Caco-2 (cell line): Measurements from ENCODE around the gene SLC22A4. TPM values are rescaled to one million over a fixed set of nuclear protein-coding genes. Genes with fewer than 3 reads are reported as not detected.

ENCODE experiments used
- BruUV-seq: library from RNA; stranded (reverse); fragments of 400-500 nt; replicated peaks from 2 replicates; lab custom pipeline; 2021; lab: Mats Ljungman, UMichigan
- CTCF ChIA-PET: fragments of 300-600 bp; sonication (Branson Sonifier 250); formaldehyde crosslinking; loops from one replicate; lab custom pipeline; 2022; ENCODE audit warnings: antibody characterized with exemption; lab: Charles Lee
- POLR2A ChIA-PET: fragments of 300-600 bp; sonication (Branson Sonifier 250); formaldehyde crosslinking; loops from one replicate; lab custom pipeline; 2022; ENCODE audit warnings: antibody characterized with exemption; lab: Charles Lee
- DNase-seq, 2 experiments: peaks; one replicate each; pipeline versions ENCODE4 v3.0.0 to v3.0.0-alpha.2; 2020 to 2022
- H3K27me3 ChIP-seq: replicated peaks from 2 replicates; pipeline ENCODE4 v1.6.0; 2011; ENCODE audit warnings: low read length; ENCODE audit not compliant: control insufficient read depth, insufficient read depth
- H3K36me3 ChIP-seq: 2 replicates; pipeline ENCODE4 v1.5.1; 2011; ENCODE audit warnings: low read length; ENCODE audit not compliant: control insufficient read depth, insufficient read depth
- H3K4me1 ChIP-seq: fragments of 250-450 bp; sonication (Bioruptor Pico); 2 replicates; pipeline ENCODE4 v1.5.1; 2020; ENCODE audit warnings: mild to moderate bottlenecking
- H3K4me3 ChIP-seq: 2 replicates; pipeline ENCODE4 v1.5.1; 2011; ENCODE audit warnings: low read depth, mild to moderate bottlenecking, control low read depth, low read length
- H3K9me3 ChIP-seq: fragments of 250-450 bp; sonication (Bioruptor Pico); 2 replicates; pipeline ENCODE4 v1.5.1; 2020; ENCODE audit warnings: mild to moderate bottlenecking, moderate library complexity
- H3K27ac Mint-ChIP-seq: one replicate; pipeline ENCODE4 v1.8.0; 2022; ENCODE audit warnings: mixed read lengths; ENCODE audit not compliant: unreplicated experiment
- H3K27me3 Mint-ChIP-seq: one replicate; pipeline ENCODE4 v1.8.0; 2022; ENCODE audit warnings: mixed read lengths; ENCODE audit not compliant: insufficient read depth, unreplicated experiment
- H3K36me3 Mint-ChIP-seq: one replicate; pipeline ENCODE4 v1.8.0; 2022; ENCODE audit warnings: mild to moderate bottlenecking, mixed read lengths; ENCODE audit not compliant: insufficient read depth, unreplicated experiment
- H3K4me1 Mint-ChIP-seq: one replicate; pipeline ENCODE4 v1.8.0; 2022; ENCODE audit warnings: low read depth, mixed read lengths; ENCODE audit not compliant: unreplicated experiment
- H3K4me3 Mint-ChIP-seq: one replicate; pipeline ENCODE4 v1.8.0; 2022; ENCODE audit warnings: mild to moderate bottlenecking, moderate library complexity, mixed read lengths; ENCODE audit not compliant: unreplicated experiment
- H3K9me3 Mint-ChIP-seq: one replicate; pipeline ENCODE4 v1.8.0; 2022; ENCODE audit warnings: mixed read lengths; ENCODE audit not compliant: unreplicated experiment
- intact Hi-C: fragments of 100-400 bp; cut with micrococcal nuclease; formaldehyde crosslinking; loops from one replicate; pipeline ENCODE4 v1.10.0; 2022; ENCODE audit not compliant: unreplicated experiment
- total RNA-seq: library from RNA; stranded (reverse); gene quantifications from 2 replicates; pipeline ENCODE4 v1.2.3, GENCODE V29; 2022
- TF ChIP-seq, protein P1 (sequence below), 2 experiments: fragments of 200-600 bp in 1 of 2; IDR thresholded peaks; 1 replicate in 1 of 2; 2 replicates in 1 of 2; pipeline versions ENCODE4 v1.5.1 to v1.8.0; 2011 to 2022; ENCODE audit warnings: antibody characterized with exemption in 1 of 2, control low read depth in 1 of 2, inconsistent platforms in 1 of 2, low read depth in 1 of 2, low read length in 1 of 2, mild to moderate bottlenecking in 1 of 2, moderate library complexity in 1 of 2; ENCODE audit not compliant: insufficient read depth in 1 of 2, severe bottlenecking in 1 of 2, unreplicated experiment in 1 of 2

SLC22A4 gene
- total RNA-seq, 1 experiment from 2014 or later: 1.5 TPM

DNA sequence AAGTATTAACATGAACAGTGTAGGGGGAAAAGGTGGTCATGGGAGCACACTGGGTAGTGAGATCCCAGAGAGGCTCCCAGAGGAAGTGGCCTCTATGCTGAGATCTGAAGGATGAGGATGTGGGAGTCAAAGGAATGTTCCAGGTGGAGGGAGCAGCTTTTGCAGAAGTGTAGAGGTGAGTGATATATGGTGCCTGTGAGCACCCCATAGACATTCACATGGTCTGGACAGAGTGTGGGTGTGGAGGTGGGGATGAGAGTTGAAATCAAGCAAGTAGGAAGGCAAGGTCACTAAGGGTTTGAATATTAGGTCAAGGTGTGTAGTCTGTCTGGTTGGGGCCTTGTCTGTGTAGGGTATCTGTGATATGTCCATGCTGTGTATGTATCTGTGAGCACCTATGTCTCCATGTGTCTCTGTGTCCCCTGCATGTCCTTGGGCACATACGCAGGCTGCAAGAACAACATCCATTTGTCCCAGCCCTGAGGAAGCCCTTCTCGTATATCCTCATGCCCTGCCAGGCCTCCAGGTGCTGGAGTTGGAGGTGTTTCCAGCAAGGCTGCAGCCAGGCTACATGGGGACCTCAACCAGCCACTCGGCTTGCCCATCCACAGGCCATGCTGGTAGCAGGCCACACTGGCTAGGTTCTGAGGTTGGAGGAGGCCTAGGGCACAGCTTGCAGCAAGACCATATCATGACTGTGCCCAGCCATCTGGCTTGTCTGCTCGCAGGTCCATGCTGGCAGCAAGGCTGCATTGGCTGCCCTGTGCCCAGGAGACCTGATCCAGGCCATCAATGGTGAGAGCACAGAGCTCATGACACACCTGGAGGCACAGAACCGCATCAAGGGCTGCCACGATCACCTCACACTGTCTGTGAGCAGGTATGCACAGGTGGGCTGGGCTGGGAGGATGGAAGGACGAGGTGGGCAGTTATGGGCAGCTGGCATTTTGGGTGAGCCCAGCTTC lies 32.0 kb upstream of the SLC22A4 start:
- Histone ChIP-seq H3K4me3 (no peak overlapping the region), H3K4me1 (peaks cover 6% of the 10 kb centered on the region), H3K27me3 (no peaks in the 10 kb centered on the region), H3K36me3 (no peaks in the 10 kb centered on the region), H3K9me3 (no peaks in the 10 kb centered on the region)
- Mint-ChIP-seq H3K27me3 (no peaks in the 10 kb centered on the region), H3K4me1 (no peaks in the 10 kb centered on the region), H3K4me3 (no peak overlapping the region), H3K36me3 (no peaks in the 10 kb centered on the region), H3K9me3 (no peaks in the 10 kb centered on the region), H3K27ac (no peak overlapping the region)
- TF ChIP-seq, protein P1, sequence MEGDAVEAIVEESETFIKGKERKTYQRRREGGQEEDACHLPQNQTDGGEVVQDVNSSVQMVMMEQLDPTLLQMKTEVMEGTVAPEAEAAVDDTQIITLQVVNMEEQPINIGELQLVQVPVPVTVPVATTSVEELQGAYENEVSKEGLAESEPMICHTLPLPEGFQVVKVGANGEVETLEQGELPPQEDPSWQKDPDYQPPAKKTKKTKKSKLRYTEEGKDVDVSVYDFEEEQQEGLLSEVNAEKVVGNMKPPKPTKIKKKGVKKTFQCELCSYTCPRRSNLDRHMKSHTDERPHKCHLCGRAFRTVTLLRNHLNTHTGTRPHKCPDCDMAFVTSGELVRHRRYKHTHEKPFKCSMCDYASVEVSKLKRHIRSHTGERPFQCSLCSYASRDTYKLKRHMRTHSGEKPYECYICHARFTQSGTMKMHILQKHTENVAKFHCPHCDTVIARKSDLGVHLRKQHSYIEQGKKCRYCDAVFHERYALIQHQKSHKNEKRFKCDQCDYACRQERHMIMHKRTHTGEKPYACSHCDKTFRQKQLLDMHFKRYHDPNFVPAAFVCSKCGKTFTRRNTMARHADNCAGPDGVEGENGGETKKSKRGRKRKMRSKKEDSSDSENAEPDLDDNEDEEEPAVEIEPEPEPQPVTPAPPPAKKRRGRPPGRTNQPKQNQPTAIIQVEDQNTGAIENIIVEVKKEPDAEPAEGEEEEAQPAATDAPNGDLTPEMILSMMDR (IDR thresholded peaks at IDR 0.05; ENCODE audit: insufficient read depth in 1 of 2, low read depth in 1 of 2, low read length in 1 of 2, severe bottlenecking in 1 of 2, unreplicated experiment in 1 of 2): no peak
- ChIA-PET CTCF (interaction anchor here (1.5 kb wide), 1 partner anchor 24 kb away, joined by 5 read pairs; no protein-coding TSS in a partner anchor), POLR2A (interaction anchor here (0.6 kb wide), 1 partner anchor 18 kb away, joined by 4 read pairs; no protein-coding TSS in a partner anchor)
- intact Hi-C loops: no loop called here
- no TSS peak for BruUV-seq
- DNase-seq: peak in 1 of 2 experiments; percentile 35

DNA sequence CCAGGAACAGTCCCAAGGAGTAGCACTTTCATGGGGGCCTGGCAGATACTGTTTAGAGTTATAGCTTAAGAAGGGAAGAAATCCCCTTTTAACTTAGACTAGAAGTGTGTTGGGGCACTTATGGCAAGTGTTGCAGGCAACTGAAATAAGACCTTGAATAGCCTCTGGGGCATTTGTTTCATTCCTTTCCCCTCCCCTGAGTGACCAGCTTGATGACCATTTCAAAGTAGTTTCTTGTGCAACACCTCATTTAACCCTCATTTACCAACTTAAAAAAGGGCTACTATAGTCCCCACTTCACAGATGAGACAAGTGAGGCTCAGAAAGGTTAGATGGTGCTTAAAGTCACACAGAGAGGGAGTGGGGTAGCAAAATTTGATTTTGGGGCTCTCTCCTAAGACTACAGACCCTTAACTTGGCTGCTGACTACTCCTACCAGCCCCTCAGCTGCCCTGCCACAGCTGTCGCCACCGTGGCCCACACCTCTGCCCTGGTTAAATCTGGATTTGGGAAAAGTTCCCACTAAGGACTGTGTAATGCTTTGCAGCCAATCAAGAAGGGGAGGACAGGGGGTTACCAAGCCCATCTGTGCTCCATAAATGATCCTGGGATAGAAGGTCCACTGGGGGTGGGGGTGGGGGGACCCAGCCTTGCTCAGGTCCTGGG lies 31.2 kb upstream of the SLC22A4 start:
- peaks cover 6% of the 10 kb centered on the region for H3K4me1 ChIP-seq
- BruUV-seq: no TSS peak
- Mint-ChIP-seq H3K27me3 (no peaks in the 10 kb centered on the region), H3K4me3 (no peak overlapping the region), H3K4me1 (no peaks in the 10 kb centered on the region), H3K36me3 (no peaks in the 10 kb centered on the region), H3K27ac (no peak overlapping the region), H3K9me3 (no peaks in the 10 kb centered on the region)
- H3K4me3 ChIP-seq: no peak overlapping the region
- no peaks in the 10 kb centered on the region for H3K27me3 ChIP-seq
- peak in 1 of 2 experiments; percentile 2 for DNase-seq
- H3K36me3 ChIP-seq: no peaks in the 10 kb centered on the region
- no peaks in the 10 kb centered on the region for H3K9me3 ChIP-seq
- ChIA-PET POLR2A (no interaction called here), CTCF (interaction anchor here (1.5 kb wide), 1 partner anchor 25 kb away, joined by 5 read pairs; no protein-coding TSS in a partner anchor)
- intact Hi-C loops: no loop called here
- TF ChIP-seq, protein P1 (IDR thresholded peaks at IDR 0.05; ENCODE audit: insufficient read depth in 1 of 2, low read depth in 1 of 2, low read length in 1 of 2, severe bottlenecking in 1 of 2, unreplicated experiment in 1 of 2): no peak

DNA sequence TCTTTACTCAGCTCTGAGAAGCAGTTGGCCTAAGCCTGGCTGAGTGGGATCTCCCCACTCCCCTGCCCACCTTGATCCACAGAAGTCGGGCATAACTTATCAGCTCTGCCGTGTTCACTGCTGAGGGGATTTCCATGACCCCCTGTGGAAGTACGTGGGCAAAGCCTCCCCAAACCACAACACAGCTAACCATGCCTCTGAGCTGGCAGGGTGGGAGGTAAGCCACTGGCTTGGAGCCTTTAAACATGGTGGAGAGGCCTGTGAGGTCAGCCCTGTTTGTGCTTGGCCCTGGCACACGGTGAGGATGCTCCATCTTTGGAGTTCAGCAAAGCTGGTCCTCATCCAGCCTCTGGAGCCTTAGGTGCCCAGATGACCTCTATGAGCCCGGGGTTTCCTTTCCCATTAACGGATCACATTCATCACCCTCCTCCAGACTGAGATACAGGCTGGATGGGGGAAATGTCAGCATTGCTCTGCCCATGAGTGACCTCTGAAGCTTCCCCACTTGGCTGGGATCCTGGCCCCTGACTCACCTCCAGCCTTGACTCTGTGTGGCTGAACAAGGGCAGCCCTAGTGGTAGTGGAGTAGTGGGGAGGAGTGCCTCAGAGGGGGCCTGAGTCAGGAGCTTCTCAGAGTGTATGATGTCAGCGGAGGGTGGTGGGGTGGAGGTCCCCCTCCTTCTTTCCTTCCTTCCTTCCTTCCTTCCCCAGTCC lies 30.5 kb upstream of the SLC22A4 start:
- intact Hi-C loops: no loop called here
- H3K36me3 ChIP-seq: no peaks in the 10 kb centered on the region
- H3K27me3 ChIP-seq: no peaks in the 10 kb centered on the region
- Mint-ChIP-seq H3K4me1 (no peaks in the 10 kb centered on the region), H3K27me3 (no peaks in the 10 kb centered on the region), H3K36me3 (no peaks in the 10 kb centered on the region), H3K4me3 (no peak overlapping the region), H3K27ac (no peak overlapping the region), H3K9me3 (no peaks in the 10 kb centered on the region)
- POLR2A ChIA-PET: no interaction called here
- no peaks in the 10 kb centered on the region for H3K9me3 ChIP-seq
- no peak overlapping the region for H3K4me3 ChIP-seq
- peaks cover 6% of the 10 kb centered on the region for H3K4me1 ChIP-seq
- no TSS peak for BruUV-seq
- CTCF ChIA-PET: interaction anchor here (1.5 kb wide), 1 partner anchor 26 kb away, joined by 5 read pairs; no protein-coding TSS in a partner anchor
- TF ChIP-seq, protein P1 (IDR thresholded peaks at IDR 0.05; ENCODE audit: insufficient read depth in 1 of 2, low read depth in 1 of 2, low read length in 1 of 2, severe bottlenecking in 1 of 2, unreplicated experiment in 1 of 2): no peak
- peak in 1 of 2 experiments; percentile 27 for DNase-seq
